Measurements from ENCODE around the gene CYP20A1. TPM values are rescaled to one million over a fixed set of nuclear protein-coding genes. Genes with fewer than 3 reads are reported as not detected.

CYP20A1 gene
- total and polyA plus RNA-seq, 8 donors = 5.9 to 19.7 (median 15.2) TPM

- intact Hi-C loops (cut with DNase I) = no loop called here
- H3K36me3 ChIP-seq = no peaks in the 10 kb centered on the region
- no peak overlapping the region for H3K4me3 ChIP-seq
- no peak for DNase-seq
- peaks cover 0 to 4% (median 0%) of the 10 kb centered on the region in 3 donors for H3K4me1 ChIP-seq
- no peaks in the 10 kb centered on the region for H3K27me3 ChIP-seq
- WGBS, 2 donors = 97% methylated on average over 12 of the region's 12 CpGs
- no peak overlapping the region for H3K27ac ChIP-seq
- no peak for ATAC-seq
- no peak for TF ChIP-seq CTCF (IDR thresholded peaks at IDR 0.05)
- FAIRE-seq = no peak
- no peaks in the 10 kb centered on the region for H3K9me3 ChIP-seq
Measured at GRCh38 chr2:203344667-203345066, 105.8 kb downstream of the CYP20A1 start.

GRCh38 chr2:203346612-203347011 is 107.8 kb downstream of the CYP20A1 start:
- no peaks in the 10 kb centered on the region for H3K27me3 ChIP-seq
- no peak for DNase-seq
- intact Hi-C loops (cut with DNase I) = no loop called here
- no peaks in the 10 kb centered on the region for H3K36me3 ChIP-seq
- 77 to 86% methylated on average over 1 of the region's 1 CpG for whole genome bisulfite sequencing, 2 donors
- no peaks in the 10 kb centered on the region for H3K9me3 ChIP-seq
- peaks cover 0 to 1% (median 0%) of the 10 kb centered on the region in 3 donors for H3K4me1 ChIP-seq
- no peak for TF ChIP-seq CTCF (IDR thresholded peaks at IDR 0.05)
- no peak for FAIRE-seq
- H3K27ac ChIP-seq = no peak overlapping the region
- H3K4me3 ChIP-seq = no peak overlapping the region
- ATAC-seq = no peak

GRCh38 chr2:203347375-203347774 is 108.6 kb downstream of the CYP20A1 start:
- 52 to 63% methylated on average over 4 of the region's 4 CpGs for WGBS, 2 donors
- Histone ChIP-seq H3K4me1 (no peaks in the 10 kb centered on the region), H3K36me3 (no peaks in the 10 kb centered on the region), H3K9me3 (peaks cover 0 to under 1% (median 0%) of the 10 kb centered on the region in 4 donors), H3K27ac (no peak overlapping the region), H3K4me3 (no peak overlapping the region), H3K27me3 (no peaks in the 10 kb centered on the region)
- DNase-seq = no peak
- no peak for ATAC-seq
- FAIRE-seq = no peak
- intact Hi-C loops (cut with DNase I) = no loop called here
- TF ChIP-seq CTCF (IDR thresholded peaks at IDR 0.05) = no peak

- no peak for DNase-seq
- intact Hi-C loops (cut with DNase I) = no loop called here
- Histone ChIP-seq H3K4me3 (no peak overlapping the region), H3K27me3 (no peaks in the 10 kb centered on the region), H3K9me3 (peaks cover 0 to 3% (median 0%) of the 10 kb centered on the region in 4 donors), H3K36me3 (no peaks in the 10 kb centered on the region), H3K27ac (no peak overlapping the region), H3K4me1 (no peaks in the 10 kb centered on the region)
- TF ChIP-seq CTCF (IDR thresholded peaks at IDR 0.05) = no peak
- 87 to 89% methylated on average over 5 of the region's 5 CpGs for WGBS, 2 donors
- FAIRE-seq = peak; percentile 13
- peak in 1 of 4 donors; percentile 66 for ATAC-seq
Measured at GRCh38 chr2:203352604-203353255, 113.9 kb downstream of the CYP20A1 start.

- ATAC-seq = no peak
- peaks cover 0 to 3% (median 0%) of the 10 kb centered on the region in 4 donors for H3K9me3 ChIP-seq
- no peak overlapping the region for H3K27ac ChIP-seq
- no peak overlapping the region for H3K4me3 ChIP-seq
- FAIRE-seq = no peak
- H3K27me3 ChIP-seq = no peaks in the 10 kb centered on the region
- H3K4me1 ChIP-seq = no peaks in the 10 kb centered on the region
- WGBS, 2 donors = 83 to 89% methylated on average over 3 of the region's 3 CpGs
- no peaks in the 10 kb centered on the region for H3K36me3 ChIP-seq
- intact Hi-C loops (cut with DNase I) = no loop called here
- DNase-seq = no peak
- no peak for TF ChIP-seq CTCF (IDR thresholded peaks at IDR 0.05)
Measured at GRCh38 chr2:203354966-203355365, 116.1 kb downstream of the CYP20A1 start.

Measured in pancreas (tissue), 10 donors.